GM19351 (cell line): ENCODE results near the gene RAB6B.
"Not testable (repeated sequence)": the region's sequence is repeated elsewhere in the genome, so short reads cannot be mapped to it uniquely, and the experiment has no call there.

Experiments
- ATAC-seq: cut with Tn5 transposase; IDR thresholded peaks from one replicate; pipeline ENCODE4 v1.9.1; 2021; ENCODE audit warnings: mild to moderate bottlenecking, moderate library complexity; ENCODE audit not compliant: unreplicated experiment

RAB6B gene

DNA sequence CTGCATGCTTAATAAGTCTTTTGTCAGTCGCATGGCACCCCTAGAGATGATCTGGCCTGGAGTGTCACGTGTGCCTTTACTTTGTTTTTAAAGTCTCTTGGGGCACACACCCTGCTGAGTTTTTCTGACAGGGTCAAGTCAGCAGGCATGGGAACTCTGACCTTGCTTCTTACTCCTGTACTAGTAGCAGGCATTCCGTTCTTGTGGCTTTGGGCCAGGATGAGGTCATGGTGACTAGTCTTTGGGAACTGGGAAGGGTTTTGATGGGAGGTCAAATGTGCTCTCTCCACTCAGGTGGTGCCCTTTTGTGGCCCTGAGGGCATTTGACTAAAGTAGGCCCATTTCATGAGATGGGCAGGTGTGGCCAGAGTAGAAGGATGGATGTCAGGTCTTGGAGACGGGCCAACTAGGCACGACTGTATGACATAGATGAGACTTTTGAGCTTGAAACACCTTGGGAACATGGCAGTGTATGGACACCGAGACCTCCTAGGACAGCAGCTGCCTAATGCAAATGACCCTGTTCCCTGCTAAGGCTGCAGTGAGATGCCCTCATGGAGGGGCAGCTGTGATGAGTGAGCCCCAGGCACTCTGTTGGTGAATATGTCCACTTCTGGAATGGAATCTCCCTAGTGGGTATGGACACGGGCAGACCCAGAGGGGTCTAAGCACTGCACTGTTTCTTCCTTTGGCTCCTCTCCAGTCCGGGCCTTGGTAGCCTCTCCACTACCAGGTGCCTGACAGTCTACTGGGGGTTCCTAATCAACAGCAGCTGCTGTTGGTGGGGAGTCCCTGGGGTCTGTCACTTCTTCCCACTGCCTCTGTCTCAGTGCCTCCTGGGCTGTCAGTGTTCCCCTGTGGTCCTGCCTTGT, 73.7 kb downstream of the RAB6B start:
- no peak for ATAC-seq

DNA sequence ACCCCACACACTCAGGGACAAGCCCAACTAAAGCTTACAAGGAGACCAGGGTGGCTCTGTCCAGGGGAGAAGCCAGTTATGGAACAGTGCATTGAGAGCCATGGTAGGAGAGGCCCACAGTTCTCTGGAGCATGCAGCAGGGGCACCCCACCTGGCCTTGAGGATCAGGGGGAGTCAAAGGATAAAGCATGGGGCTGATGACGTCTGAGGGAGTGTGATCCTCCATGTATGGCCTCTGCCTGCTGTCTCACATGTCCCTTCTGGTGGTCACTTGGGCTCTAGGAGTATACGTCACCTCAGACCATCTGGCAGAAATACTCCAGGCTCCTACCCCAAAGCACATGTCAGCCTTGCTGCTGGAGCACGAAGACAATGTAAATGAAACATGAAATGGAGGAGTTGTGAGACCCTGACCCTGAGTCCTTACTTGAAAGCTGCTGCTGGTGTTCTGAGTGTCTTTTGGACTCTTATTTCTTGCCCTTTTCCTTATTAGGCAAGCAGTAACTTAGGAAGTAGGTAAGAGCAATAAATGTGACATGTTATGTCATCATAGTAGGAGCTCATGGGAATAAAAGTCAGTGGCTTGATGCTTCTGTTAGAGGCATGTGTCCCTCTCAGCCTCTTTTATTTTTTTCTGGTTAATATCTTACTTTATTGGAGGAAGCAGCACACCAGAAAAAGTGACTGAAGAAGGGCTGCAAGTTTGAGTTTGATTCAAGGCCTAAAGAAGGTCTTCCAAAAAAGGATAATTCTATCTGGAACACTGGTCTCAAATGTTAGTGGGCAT, 74.6 kb downstream of the RAB6B start:
- ATAC-seq, result no peak

DNA sequence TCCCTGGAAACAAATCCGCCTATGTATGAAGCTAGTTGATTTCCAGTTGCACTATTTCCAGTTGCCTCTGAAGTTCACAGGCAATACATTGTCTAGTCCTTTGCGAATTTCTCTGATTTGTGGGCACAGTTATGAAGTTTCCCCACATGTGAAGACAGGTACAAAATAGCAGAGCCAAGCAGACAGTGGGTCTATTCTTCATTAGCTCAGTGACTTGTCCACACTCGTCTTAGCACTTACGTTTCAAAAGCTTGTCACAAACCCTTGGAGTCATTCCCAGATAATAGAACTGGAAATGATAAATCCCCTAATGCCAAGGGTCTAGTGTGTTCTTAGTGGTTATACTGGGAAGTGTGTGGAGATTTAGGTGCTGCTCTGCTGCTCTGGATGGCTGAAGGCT, 75.6 kb downstream of the RAB6B start:
- ATAC-seq, result no peak

DNA sequence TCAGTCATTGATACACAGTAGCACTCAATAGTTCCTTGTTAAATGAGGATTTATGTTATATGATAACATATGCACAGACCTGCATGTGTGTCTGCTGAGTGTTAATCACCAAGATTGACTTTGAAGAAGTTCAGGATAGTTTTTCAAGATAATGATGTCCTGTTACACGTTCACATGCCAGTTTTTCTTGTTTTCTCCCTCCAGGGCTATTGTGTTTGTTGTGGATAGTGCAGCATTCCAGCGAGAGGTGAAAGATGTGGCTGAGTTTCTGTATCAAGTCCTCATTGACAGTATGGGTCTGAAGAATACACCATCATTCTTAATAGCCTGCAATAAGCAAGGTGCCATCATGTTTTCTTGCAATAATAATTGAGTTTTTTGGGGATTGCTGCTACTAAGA, 80.3 kb downstream of the RAB6B start:
- no peak for ATAC-seq

DNA sequence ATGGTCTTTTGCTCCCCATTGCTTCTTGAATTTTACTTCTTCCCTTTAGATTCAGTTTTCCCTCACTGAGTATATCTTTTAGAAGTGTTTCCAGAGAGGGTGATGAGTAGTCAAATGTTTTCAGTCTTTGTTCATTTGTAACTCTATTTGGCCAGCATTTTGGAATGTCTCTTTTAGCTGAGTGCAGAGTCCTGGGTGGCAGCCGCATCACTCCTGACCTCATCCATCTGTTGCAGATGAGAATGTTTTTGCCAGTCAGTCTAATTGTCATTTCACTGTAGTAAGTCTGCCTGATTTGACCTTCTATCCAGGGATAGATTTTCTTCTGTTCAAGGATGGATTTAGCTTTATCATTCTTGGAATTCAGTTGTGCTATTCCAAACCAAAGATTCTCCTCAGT, 82.8 kb downstream of the RAB6B start:
- no peak for ATAC-seq

DNA sequence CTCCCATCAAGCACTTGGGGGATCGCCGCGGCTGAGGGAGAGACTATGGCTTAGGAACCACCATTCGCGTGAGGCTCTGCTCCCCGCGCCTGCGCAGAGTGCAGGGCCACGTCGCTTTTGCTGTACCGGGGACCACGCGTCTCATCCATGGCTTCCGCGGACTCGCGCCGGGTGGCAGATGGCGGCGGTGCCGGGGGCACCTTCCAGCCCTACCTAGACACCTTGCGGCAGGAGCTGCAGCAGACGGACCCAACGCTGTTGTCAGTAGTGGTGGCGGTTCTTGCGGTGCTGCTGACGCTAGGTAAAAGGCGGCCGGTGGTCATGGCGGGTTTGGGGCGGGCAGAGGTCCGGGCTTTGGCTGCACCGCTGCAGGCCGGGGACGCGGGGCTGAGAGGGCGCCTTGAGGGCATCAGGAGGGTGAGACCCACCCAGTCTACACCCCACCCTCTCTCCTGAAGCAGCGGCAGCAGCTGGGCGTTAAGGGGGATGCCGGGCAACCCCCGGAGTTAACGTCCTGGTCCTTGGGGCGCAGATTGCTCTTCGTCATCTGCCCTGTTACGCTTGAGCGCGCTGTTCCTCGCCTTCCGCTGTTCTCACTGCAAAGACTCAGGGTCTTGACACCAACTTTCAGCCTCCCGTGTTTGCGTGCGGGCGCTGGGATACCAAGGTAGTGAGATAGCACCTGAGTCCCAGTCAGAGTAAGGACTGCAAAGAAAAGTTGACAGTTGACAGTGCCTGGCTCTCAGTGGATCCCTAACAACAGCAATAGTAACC, 89.8 kb downstream of the RAB6B start, which contains the start of gene SRPRB:
Gene SRPRB (plus strand): TSS at position 114 of the 774 bp plus-strand sequence. CDS start 34 bp downstream, at position 148.
- peak; percentile 97 for ATAC-seq

DNA sequence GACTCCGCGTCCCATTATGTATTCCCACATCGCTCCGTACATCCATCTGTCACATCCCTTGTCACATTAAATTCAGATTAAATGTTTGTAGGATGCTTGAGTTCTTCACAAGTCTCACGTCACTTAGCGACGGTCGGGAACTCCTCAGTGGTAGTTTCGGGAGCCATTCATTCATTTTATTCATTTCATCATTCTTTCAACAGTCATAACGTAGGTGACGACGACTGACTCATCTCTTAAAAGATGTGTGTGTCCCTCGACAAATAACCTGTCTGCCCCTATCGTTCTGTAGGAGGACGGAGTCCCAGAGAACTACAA, 90.3 kb downstream of the RAB6B start:
- no peak for ATAC-seq

DNA sequence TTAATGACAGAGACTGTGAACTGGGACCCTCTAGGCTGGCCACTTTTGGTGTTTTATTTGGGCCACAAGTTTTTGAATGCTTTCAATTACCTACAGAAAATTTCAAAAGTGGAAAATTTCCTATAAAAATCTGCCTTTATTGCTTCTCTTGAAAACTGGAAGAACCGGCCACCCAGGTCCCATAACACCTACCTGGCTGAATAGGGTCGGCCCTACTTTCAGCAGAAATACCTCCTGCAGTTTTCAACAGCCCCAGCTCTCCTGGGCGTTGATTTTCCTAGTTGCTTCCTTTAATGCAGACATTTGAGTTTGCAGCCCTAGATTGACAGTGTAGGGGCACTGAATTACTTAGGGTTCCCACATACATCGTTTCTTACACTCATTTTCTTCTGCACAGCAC, 90.8 kb downstream of the RAB6B start:
- no peak for ATAC-seq

DNA sequence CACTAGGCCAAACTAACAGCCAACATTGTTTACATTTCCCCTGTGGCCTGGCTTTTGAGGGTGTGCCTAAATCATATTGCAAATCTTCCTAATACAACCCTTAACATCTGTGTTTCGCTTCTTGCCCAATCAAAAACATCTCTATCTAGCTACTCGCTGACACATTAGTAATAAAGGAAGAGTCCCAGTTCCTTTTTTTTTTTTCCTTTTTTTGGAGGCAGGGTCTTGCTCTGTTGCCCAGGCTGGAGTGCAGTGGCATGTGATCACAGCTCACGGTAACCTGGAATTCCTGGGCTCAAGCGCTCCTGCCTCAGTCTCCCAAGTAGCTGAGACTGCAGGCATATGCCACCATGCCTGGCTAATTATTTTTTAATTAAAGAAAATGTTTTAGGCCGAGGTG, 92.2 kb downstream of the RAB6B start:
- ATAC-seq, result no peak

DNA sequence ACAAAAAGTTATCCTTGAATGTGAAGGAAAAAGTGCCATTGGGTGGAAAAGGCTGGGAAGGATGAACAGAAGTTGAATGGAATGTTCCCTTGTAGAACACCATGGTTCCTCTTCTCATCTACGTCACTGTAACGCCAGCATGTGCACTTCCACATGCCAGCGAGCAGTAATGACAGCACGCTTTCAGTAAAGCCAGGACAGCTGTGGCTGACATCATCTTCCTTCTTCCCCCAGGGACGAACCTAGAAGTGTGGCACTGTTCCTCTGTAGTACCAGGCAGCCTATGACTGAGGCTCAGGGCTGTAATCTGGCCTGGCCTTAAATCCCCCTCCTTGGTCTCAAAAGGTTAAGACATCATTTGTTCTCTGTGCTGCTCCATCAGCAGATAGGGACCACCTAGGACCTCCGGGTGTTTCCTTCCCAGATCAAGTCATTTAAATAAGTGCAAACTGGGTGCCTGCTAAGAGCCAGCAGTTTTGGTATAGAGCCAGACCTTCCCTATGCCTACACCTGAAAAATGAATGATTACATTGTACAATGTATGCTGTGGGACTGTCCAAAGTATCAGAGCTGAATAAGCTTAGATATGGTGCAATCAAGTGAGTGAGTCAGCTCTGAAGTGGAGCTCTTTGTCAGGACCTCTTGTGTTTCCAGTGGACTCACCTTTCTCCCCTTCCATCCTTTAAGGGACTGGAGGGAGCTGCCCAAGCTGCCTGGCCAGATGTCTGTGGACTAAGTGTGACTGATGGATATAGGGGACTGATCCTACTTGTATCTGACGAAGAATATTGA, 95.7 kb downstream of the RAB6B start:
- no peak for ATAC-seq

DNA sequence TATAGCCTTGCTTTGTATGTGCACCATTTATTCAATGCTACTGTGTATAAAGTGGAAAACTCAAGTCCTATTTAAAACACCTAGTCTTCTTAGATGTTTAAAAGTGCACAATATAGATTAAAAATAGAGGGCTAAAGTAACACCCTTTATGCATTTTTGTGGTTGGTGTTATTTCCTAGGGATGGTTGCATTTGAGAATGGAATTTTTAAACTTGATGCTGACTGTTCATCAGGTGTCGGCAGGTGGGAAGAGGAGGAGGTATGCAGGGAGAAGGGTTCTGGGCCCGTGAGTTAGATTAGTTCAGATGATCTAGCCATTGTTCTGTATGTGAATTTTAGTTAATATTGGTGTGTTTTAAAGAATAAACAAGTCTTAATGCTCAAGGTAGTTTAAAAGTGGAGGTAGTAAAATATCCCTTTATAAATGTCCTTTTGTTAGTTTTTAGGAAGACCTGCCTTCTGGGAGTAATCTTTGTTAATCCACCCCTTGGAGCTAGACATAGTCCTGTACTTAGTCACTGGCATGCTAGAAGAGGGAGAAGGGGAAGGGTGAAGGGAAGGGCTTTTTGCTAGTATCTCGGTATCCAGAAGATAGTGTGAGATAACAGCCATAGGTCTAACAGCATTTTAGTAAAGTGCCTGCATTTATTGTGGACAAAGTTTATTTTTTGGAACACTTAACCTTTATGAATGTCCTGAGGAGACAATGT, 98.1 kb downstream of the RAB6B start:
- ATAC-seq, result no peak

DNA sequence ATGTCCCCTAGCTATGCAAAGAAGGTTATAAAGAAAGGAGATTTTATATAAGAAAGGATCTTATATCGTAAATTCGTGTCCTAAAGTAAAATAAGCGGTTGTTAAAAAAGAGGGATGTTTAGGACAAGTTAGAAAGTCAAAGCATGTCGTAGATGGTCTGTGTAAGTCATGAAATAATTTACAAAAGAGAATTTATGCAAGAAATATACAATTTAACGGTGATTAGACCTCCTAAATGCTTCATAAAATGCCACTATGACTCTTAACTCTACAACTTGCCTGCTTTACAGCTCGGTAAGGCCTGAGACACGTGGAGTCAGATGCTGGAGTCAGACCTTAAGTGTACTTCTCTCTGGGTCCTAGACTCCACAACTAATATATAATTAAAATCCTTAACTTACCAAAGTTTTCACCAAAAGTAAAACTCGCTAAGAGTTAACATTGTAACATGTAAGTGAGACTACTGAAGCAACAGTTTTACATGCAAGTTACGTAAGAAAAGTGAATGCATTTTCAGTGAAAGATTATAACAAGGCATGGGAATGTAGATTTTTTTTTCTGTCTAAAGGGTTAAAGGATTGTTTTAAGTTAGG, 103.4 kb downstream of the RAB6B start:
- no peak for ATAC-seq

DNA sequence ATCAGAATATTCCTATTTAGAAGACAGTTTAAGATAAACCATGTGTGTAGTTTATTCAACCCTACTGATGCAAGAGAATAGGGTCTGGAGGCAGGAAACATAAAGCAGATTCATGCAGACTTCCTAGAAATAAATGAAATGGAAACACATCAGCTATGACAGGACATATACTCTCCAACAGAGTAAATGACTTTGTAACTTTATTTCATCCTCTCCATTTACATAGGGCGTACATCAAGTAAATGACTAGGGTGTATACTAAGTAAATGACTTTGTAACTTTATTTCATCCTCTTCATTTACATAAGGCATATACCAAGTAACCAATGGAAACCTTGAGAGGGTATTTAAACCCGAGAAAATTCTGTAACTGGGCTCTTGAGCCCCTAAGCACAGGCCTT, 107.7 kb downstream of the RAB6B start:
- ATAC-seq, result no peak

DNA sequence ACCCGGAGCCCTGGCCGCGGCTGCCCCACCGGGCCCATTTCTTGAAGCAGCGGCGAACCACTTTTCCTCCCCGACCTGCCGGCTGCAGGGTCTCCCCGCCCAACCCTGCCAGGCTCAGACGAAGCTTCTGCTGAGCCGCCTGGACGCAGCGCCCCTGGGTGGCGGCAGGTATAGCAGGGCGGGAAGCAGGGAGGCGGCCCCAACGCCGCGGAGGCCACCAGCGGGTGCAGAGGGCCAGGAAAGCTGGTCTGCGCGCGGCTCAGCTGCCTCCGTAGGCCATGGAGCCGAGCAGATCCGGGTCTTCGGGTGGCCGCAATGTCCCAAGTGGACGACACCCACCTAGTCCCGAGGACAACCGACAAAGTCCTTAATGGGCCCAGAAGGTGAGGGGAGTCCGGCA, 111.9 kb downstream of the RAB6B start:
- no peak for ATAC-seq

DNA sequence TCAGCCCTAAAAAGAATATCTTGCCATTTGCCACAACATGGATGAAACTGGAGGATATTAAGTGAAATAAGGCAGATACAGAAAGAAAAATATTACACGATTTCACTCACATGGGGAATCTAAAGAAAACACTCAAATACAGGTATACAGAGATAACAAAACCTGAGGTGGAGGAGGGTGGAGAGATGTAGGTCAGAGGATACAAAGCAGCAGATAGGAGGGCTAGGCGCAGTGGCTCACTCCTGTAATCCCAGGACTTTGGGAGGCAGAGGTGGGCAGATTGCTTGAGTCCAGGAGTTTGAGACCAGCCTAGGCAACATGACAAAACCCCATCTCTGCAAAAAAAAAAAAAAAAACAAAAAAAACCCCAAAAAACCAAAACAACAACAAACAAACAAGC, 113.2 kb downstream of the RAB6B start:
- no peak for ATAC-seq

DNA sequence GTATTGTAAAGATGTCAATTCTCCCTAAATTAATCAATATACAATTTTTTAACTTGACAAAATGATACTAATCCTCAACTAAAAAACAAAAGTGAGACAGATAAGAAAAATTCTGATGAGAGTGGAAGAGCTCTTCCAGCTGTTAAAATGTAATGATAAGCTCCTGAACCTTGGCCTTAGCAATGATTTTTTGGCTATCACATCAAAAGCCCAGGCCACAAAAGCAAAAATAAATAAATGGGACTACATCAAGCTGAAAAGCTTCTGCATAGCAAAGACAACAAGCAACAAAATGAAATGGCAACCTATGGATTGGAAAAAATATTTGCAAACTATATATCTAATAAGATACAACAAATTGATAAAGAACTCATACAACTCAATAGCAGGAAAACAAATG, 114.1 kb downstream of the RAB6B start:
- no peak for ATAC-seq

DNA sequence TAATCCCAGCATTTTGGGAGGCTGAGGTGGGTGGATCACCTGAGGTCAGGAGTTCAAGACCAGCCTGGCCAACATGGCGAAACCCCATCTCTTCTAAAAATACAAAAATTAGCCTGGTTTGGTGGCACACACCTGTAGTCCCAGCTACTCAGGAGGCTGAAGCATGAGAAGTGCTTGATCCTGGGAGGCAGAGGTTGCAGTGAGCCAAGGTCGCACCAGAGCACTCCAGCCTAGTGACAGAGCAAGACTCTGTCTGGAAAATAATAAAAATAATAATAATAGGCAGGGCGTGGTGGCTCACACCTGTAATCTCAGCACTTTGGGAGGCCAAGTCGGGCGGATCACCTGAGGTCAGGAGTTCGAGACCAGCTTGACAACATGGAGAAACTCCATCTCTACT, 114.9 kb downstream of the RAB6B start:
- not testable (repeated sequence) for ATAC-seq

DNA sequence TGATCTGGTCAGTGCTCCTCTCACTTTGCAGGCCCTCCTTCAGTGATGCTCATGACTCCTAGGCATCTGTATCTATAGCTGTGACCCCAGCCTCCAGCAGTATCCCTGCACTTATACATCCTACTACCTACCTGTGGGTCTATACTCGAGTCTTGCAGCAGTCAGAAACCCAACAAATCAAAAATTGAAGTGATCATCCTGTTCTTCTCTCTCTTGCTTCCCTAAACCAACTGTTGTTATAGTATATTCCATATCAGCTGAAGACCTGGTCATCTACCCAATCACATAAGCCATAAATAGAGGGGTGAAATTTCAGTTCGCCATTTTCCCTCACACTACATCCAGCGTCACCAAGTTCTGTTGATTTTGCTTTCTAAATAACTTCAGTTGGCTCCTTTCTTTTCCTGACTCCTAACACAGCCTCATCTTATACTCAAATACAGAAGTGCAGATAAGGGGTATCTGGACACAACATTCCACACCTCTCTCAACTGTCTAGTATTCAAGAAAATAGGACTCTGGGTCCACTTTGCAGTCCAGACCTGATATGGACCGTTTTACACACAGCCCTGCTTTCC, 116.0 kb downstream of the RAB6B start:
- no peak for ATAC-seq

DNA sequence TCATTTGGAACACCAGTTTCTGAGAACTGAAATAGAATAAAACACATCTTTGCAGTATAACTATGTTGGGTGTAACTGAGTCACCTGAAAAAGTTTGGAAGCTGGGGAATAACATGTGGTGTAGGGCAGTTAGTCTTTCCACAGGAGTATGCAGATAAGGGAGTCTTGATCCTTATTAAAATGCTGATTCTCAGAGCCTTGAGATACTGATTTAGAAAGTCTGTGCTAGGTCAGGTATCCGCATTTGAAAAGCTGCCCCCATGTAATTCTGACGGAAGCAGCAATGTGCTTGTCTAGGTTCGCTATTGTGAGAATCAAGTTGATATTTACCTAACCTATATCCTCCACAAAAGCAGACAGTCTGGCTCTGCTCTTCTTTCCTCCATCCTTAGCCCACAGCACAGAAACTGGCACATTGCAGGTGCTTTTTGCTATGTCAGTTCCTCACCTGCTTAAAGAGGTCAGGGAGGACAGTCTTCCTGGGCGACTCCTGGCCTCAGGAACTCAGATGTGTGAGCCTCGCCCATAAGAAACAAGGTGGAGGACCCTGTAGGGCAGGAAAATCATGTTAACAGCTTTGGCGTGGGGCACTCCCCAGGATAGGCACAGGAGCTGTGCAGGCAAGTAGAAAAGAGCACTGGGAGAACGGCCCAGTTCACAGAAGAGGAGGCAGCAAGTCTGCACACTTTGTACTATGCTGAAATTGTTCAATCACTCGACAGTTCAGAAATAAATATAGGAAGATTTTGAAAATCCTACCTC, 117.7 kb downstream of the RAB6B start:
- no peak for ATAC-seq
